RWPE1 (cell line): ENCODE results near the gene SIGLEC8.

Source experiments
- CTCF ChIA-PET: fragments of 350-600 bp; sonication (Branson Sonifier 250); formaldehyde crosslinking; extraction: SDS; loops from one replicate; lab custom pipeline; 2021; lab: Yijun Ruan, JAX
- POLR2A ChIA-PET: fragments of 400-600 bp; formaldehyde crosslinking; extraction: SDS; loops from one replicate; lab custom pipeline; 2020; ENCODE audit warnings: antibody characterized with exemption; ENCODE audit not compliant: low non-redundant PET; lab: Yijun Ruan, JAX
- DNase-seq: peaks from one replicate; pipeline ENCODE4 v3.0.0; 2012; ENCODE audit warnings: low spot score
- H3K27ac ChIP-seq: fragments of 450-650 bp; 2 replicates; pipeline ENCODE4 v1.5.1; 2017
- TF ChIP-seq, protein P1 (sequence below): fragments of 450-650 bp; conservative IDR thresholded peaks from 2 replicates; pipeline ENCODE4 v1.5.1; 2017; ENCODE audit warnings: low read depth, mild to moderate bottlenecking

Gene SIGLEC8

DNA sequence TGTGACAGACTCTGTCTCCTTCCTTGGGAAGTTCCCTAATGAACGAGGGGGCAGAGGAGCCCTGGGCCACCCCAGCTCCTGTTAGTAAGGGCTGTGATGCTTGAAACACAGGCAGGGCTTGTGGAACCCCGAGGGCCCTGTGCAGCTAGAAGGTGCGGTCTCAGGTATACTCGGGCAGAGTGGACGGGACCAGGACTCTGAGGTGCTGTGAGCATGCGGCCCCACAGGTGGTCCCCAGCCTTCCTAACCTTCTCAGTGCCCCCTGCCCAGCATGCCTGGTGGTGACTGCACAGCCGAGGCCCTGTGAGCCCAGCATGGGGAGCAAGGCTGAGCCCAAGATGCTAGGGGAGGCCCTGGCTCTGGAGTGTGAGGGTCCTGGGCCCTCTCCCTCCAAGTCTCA lies 4.0 kb upstream of the SIGLEC8 start:
- ChIA-PET CTCF (interaction anchor here (0.6 kb wide), 1 partner anchor 11 kb away, joined by 4 read pairs; no protein-coding TSS in a partner anchor), POLR2A (no interaction called here)
- DNase-seq: no peak
- H3K27ac ChIP-seq: no peak overlapping the region
- TF ChIP-seq, protein P1, sequence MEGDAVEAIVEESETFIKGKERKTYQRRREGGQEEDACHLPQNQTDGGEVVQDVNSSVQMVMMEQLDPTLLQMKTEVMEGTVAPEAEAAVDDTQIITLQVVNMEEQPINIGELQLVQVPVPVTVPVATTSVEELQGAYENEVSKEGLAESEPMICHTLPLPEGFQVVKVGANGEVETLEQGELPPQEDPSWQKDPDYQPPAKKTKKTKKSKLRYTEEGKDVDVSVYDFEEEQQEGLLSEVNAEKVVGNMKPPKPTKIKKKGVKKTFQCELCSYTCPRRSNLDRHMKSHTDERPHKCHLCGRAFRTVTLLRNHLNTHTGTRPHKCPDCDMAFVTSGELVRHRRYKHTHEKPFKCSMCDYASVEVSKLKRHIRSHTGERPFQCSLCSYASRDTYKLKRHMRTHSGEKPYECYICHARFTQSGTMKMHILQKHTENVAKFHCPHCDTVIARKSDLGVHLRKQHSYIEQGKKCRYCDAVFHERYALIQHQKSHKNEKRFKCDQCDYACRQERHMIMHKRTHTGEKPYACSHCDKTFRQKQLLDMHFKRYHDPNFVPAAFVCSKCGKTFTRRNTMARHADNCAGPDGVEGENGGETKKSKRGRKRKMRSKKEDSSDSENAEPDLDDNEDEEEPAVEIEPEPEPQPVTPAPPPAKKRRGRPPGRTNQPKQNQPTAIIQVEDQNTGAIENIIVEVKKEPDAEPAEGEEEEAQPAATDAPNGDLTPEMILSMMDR: no peak

DNA sequence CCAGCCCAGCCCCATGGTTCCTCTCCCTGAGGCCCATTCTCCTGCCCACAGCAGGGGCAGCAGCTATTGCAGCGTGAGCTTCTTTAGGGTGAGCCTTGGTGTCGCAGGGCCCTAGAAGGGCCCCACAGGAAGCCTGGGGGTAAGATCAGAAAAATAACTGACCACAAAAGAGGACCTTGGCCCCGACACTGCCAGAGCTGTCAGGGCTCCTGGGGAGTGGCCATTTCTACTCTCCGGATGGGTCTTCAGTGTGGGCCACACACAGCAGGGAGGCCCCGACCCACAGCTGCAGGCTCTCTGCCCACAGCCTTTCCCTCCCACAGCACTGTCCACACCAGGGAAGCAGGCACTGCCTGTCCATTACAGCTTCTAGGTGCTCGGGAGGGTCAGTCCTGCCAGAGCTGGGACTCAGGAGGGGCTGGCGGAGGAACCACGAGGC lies 3.5 kb upstream of the SIGLEC8 start:
- POLR2A ChIA-PET: no interaction called here
- H3K27ac ChIP-seq: no peak overlapping the region
- TF ChIP-seq, protein P1: no peak
- no peak for DNase-seq
- CTCF ChIA-PET: no interaction called here

DNA sequence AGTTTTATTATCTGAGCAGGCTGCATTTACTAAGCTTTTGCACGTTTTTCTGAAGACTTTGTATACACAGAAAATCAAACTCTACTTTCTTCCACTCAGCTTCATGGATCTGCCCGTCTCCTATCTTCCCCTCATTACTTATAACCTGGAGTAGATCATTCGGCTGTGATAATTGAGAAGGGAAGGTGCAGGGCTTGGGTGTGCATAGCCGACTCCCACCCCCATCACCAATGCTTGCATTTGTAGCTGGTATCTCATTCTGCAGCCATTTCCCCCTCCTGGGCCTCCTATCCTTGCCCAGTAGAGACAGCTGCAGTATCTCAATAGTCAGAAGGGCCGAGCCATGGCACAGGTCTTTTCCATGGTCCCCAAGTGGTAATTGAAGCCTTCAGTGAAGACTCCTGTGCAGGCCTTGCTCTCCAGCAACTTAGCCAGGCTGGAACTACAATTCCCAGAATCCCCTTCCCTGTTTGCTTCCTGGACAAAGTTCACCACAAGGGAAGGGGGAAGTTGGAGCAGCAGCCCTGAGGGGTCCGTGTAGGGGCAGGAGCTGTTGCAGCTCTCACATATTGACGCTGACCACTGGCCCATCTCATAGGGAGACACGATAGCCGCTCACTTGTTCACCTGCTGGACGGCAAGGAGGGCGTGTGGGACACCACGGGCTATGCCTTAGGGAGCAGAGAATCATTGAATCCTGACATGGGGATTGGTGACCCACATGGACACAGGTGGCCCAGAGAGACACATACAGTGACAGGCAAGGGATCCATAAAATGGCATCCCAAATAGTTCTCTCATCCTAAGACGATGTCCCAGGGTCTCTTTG lies 2.1 kb upstream of the SIGLEC8 start:
- ChIA-PET CTCF (interaction anchor here (0.5 kb wide), 1 partner anchor 24 kb away, joined by 4 read pairs; no protein-coding TSS in a partner anchor), POLR2A (interaction anchor here (0.6 kb wide), 1 partner anchor 517 kb away, joined by 3 read pairs; no protein-coding TSS in a partner anchor)
- no peak overlapping the region for H3K27ac ChIP-seq
- DNase-seq: no peak
- TF ChIP-seq, protein P1: no peak

DNA sequence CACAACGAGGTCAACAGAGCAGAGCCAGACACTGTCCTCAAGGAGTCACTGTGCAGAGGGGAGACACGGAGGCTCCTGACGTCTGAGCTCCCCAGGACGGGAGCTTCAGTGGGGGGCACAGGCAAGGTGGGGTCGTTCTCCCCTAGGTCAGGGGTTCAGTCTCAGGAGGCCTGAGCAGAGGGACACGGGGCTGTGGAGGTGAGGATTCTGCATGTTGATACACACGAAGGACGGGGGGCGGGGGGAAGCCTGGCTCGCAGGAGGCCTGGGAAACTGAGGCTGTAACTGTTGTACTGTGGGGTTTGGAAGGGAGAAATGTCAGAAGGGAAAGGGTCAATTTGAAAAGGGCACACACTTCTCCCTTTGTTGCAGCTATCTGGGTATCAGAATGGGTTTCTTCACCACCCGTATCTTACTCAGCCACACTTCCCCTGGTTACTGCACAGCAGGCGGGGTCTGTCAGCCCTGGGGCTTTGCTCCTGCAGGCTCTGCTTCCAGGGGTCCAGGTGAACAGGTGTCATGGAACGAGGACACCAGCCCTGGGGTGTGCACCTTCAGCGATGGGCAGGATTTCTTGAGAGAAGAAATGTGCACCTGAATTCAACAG lies 748 bp upstream of the SIGLEC8 start:
- no peak overlapping the region for H3K27ac ChIP-seq
- ChIA-PET CTCF (no interaction called here), POLR2A (no interaction called here)
- DNase-seq: no peak
- TF ChIP-seq, protein P1: no peak

DNA sequence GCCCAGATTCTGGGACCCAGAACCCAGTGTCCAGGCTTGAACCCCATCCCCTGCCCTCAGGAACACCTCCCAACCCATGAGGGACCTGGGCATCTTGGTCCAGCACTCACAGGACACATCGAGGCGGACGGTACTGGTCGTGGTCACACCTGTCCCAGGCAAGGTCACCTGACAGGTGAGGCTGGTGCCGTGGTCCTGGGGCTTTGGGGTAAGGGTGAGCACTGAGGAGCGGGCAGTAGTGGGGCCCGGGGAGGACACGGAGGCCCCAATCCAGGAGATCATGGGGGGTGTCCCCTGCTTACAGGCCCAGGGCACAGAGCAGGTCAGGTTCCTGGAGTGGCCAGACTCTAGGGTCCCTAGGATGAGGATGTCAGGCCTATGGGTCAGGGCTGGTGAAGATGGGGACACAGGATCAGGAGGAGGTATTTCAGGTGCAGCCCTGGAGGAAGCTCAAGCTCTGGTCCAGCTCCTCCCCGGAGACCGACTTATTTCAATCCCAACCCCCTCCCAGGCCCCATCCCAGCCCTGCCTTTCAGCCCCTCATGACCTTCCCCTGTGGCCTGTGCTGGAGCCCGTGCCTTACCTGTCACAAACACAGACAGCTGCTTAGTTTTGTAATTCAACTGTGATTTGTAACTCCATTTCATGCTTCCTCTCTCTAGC lies 772 bp downstream of the SIGLEC8 start:
- CTCF ChIA-PET: no interaction called here
- no peak overlapping the region for H3K27ac ChIP-seq
- POLR2A ChIA-PET: no interaction called here
- TF ChIP-seq, protein P1: no peak
- no peak for DNase-seq

DNA sequence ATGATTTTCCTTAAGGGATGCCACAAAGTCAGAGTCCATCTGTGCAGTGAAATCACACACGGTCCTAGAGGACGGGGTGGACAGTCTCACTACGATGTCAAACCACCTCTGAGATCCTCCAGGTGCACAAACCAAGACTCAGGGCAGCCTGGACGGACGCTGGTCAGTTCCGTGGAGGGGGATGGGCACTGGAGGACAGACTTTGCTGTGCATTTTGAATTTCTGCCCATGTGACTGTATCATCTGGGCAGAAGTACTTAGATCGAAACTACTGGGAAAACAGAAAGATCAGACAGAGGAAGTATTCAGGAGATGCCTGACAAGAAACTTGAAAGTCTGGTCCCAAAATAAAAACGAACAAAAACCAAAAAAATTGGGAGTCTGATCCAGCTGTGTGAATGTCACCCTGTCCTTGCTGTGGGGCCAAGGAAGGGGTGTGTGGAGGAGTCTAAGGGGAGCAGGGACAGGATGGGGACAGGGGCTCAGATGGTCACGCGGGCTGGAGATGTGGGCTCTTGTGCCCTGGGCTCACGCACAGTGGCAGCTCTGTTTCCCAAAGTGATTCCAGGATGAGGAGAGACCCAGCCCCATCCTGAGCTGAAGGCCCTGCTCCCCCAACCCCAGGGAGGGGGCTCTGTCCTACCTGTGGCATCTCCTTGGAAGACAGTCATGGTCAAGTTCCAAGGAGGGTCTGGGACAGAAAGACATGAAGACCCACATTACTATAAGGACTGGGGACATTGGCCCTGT lies 1.5 kb downstream of the SIGLEC8 start:
- ChIA-PET CTCF (no interaction called here), POLR2A (no interaction called here)
- TF ChIP-seq, protein P1: no peak
- no peak for DNase-seq
- H3K27ac ChIP-seq: no peak overlapping the region
